Neuronal stem cell (in vitro differentiated cells): ENCODE data around the gene CD34.

ENCODE experiments used
- DNase-seq: peaks from one replicate; pipeline ENCODE4 v3.0.0-alpha.2; 2013; ENCODE audit warnings: low spot score
- H2AFZ ChIP-seq: one replicate; pipeline ENCODE4 v1.6.1; 2013; ENCODE audit warnings: mild to moderate bottlenecking, low read length, inconsistent platforms
- H2AK5ac ChIP-seq: 2 replicates; pipeline ENCODE4 v1.6.1; 2013; ENCODE audit warnings: low read depth, mild to moderate bottlenecking, inconsistent platforms, low read length, moderate library complexity, mixed read lengths
- H2BK120ac ChIP-seq: 2 replicates; pipeline ENCODE4 v1.6.1; 2013; ENCODE audit warnings: low read depth, mild to moderate bottlenecking, inconsistent platforms, low read length, moderate library complexity, mixed read lengths
- H2BK12ac ChIP-seq: one replicate; pipeline ENCODE4 v1.6.1; 2013; ENCODE audit warnings: low read length, inconsistent platforms
- H2BK15ac ChIP-seq: 2 replicates; pipeline ENCODE4 v1.6.1; 2013; ENCODE audit warnings: mild to moderate bottlenecking, low read length, inconsistent platforms, mixed read lengths
- H2BK5ac ChIP-seq: one replicate; pipeline ENCODE4 v1.6.1; 2013; ENCODE audit warnings: inconsistent platforms, mild to moderate bottlenecking, low read length, moderate library complexity
- H3K14ac ChIP-seq: one replicate; pipeline ENCODE4 v1.6.1; 2013; ENCODE audit warnings: low read length, inconsistent platforms
- H3K18ac ChIP-seq: 2 replicates; pipeline ENCODE4 v1.6.1; 2013; ENCODE audit warnings: low read length, inconsistent platforms
- H3K23ac ChIP-seq: 2 replicates; pipeline ENCODE4 v1.6.1; 2013; ENCODE audit warnings: low read depth, mild to moderate bottlenecking, mixed read lengths, low read length, inconsistent platforms; ENCODE audit not compliant: poor library complexity
- H3K27ac ChIP-seq: replicated peaks from 3 replicates; pipeline ENCODE4 v1.5.1; 2013; ENCODE audit warnings: low read length, inconsistent platforms
- H3K27me3 ChIP-seq, 3 experiments: 2 replicates each; pipeline ENCODE4 v1.6.1; 2013; ENCODE audit warnings: low read length in 3 of 3, mild to moderate bottlenecking in 2 of 3, inconsistent platforms in 1 of 3, low read depth in 1 of 3, mixed read lengths in 1 of 3, moderate library complexity in 1 of 3; ENCODE audit not compliant: control insufficient read depth in 3 of 3, insufficient read depth in 3 of 3
- H3K36me3 ChIP-seq, 2 donors: replicated peaks in 1 of 2; 2 replicates each; pipeline ENCODE4 v1.6.1; 2013; ENCODE audit warnings: low read length in 2 of 2; ENCODE audit not compliant: control insufficient read depth in 2 of 2, insufficient read depth in 2 of 2
- H3K4ac ChIP-seq: 2 replicates; pipeline ENCODE4 v1.6.1; 2013; ENCODE audit warnings: inconsistent platforms, mild to moderate bottlenecking, low read length, moderate library complexity
- H3K4me1 ChIP-seq, 2 donors: 1 replicate in 1 of 2; 2 replicates in 1 of 2; pipeline ENCODE4 v1.6.1; 2013; ENCODE audit warnings: low read length in 2 of 2, low read depth in 1 of 2; ENCODE audit not compliant: control insufficient read depth in 2 of 2, insufficient read depth in 1 of 2
- H3K4me2 ChIP-seq: one replicate; pipeline ENCODE4 v1.6.1; 2013; ENCODE audit warnings: mild to moderate bottlenecking, low read length, inconsistent platforms; ENCODE audit not compliant: insufficient read depth, poor library complexity, severe bottlenecking
- H3K4me3 ChIP-seq, 2 donors: 2 replicates each; pipeline ENCODE4 v1.5.1; 2013; ENCODE audit warnings: low read length in 2 of 2, mild to moderate bottlenecking in 2 of 2, inconsistent platforms in 1 of 2, moderate library complexity in 1 of 2
- H3K79me1 ChIP-seq: one replicate; pipeline ENCODE4 v1.6.1; 2013; ENCODE audit warnings: low read depth, mild to moderate bottlenecking, inconsistent platforms, low read length, moderate library complexity
- H3K9ac ChIP-seq: one replicate; pipeline ENCODE4 v1.6.1; 2013; ENCODE audit warnings: mild to moderate bottlenecking, low read depth, low read length, inconsistent platforms; ENCODE audit not compliant: poor library complexity
- H3K9me3 ChIP-seq, 2 donors: replicated peaks in 1 of 2; 2 replicates each; pipeline versions ENCODE3 to v1.6.1; 2013; ENCODE audit warnings: low read length in 2 of 2, mild to moderate bottlenecking in 2 of 2, inconsistent platforms in 1 of 2, low read depth in 1 of 2, mixed read lengths in 1 of 2, moderate library complexity in 1 of 2; ENCODE audit not compliant: control insufficient read depth in 2 of 2, insufficient read depth in 1 of 2
- H4K8ac ChIP-seq: one replicate; pipeline ENCODE4 v1.6.1; 2013; ENCODE audit warnings: low read depth, mild to moderate bottlenecking, inconsistent platforms, low read length, moderate library complexity
- H4K91ac ChIP-seq: one replicate; pipeline ENCODE4 v1.6.1; 2013; ENCODE audit warnings: low read length, low read depth, mild to moderate bottlenecking, inconsistent platforms; ENCODE audit not compliant: poor library complexity
- WGBS, 2 donors: extraction: QIAGEN DNeasy Blood & Tissue Kit; methylation state at CpG; one replicate each; pipeline ENCODE4 v1.1.7; 2013; ENCODE audit warnings: missing lambda C conversion rate in 2 of 2, mixed read lengths in 1 of 2; ENCODE audit not compliant: insufficient read length in 2 of 2, insufficient replicate concordance in 1 of 2; ENCODE audit errors: extremely low coverage in 2 of 2; 5-methylcytosine and 5-hydroxymethylcytosine counted together

Gene CD34

GRCh38 chr1:207923121-207923520, 12.2 kb upstream of the CD34 start:
- no peak overlapping the region for H3K18ac ChIP-seq
- no peaks in the 10 kb centered on the region for H3K36me3 ChIP-seq
- no peak overlapping the region for H3K4me3 ChIP-seq
- no peak overlapping the region for H2BK120ac ChIP-seq
- H2AFZ ChIP-seq = no peak overlapping the region
- no peak for DNase-seq
- no peaks in the 10 kb centered on the region for H3K9me3 ChIP-seq
- no peak overlapping the region for H4K91ac ChIP-seq
- WGBS, 2 donors = no CpG with 5 or more reads among the region's 5 CpGs
- no peak overlapping the region for H2BK15ac ChIP-seq
- H3K4ac ChIP-seq = no peak overlapping the region
- no peak overlapping the region for H2BK5ac ChIP-seq
- H4K8ac ChIP-seq = no peak overlapping the region
- no peak overlapping the region for H3K9ac ChIP-seq
- peaks cover 0 to 2% of the 10 kb centered on the region in 2 donors for H3K4me1 ChIP-seq
- H2BK12ac ChIP-seq = no peak overlapping the region
- H3K4me2 ChIP-seq = no peak overlapping the region
- H3K27ac ChIP-seq = no peak overlapping the region
- H3K23ac ChIP-seq = no peak overlapping the region
- H3K14ac ChIP-seq = no peak overlapping the region
- H3K79me1 ChIP-seq = no peaks in the 10 kb centered on the region
- peaks cover 0 to 44% (median 0%) of the 10 kb centered on the region in 3 experiments for H3K27me3 ChIP-seq
- no peak overlapping the region for H2AK5ac ChIP-seq

DNA sequence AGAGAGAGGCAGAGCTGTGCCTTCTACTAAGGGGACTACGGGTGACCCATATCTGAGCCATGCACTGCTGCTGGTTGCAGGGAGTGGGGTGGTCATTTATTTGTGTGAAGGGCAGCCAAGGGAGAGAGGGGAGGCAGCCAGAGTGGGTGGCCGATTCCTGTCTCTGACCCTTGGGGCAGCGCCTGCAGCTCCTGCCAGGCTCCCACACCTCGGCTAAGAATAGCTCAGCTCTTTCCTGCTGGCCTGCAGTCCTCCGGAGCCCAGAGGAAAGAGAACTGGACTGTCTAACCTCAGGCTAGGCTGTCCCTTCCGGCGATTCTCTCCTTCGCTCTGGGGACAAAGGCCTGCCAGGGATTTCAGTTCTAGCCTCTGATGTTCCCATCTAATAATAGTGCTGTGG, 11.6 kb upstream of the CD34 start:
- peaks cover 0 to 2% of the 10 kb centered on the region in 2 donors for H3K4me1 ChIP-seq
- no peak overlapping the region for H3K23ac ChIP-seq
- no peak overlapping the region for H2AFZ ChIP-seq
- H4K91ac ChIP-seq = no peak overlapping the region
- no CpG with 5 or more reads among the region's 8 CpGs for WGBS, 2 donors
- H2BK12ac ChIP-seq = no peak overlapping the region
- no peak overlapping the region for H3K9ac ChIP-seq
- H3K36me3 ChIP-seq = no peaks in the 10 kb centered on the region
- no peak overlapping the region for H2BK5ac ChIP-seq
- DNase-seq = no peak
- H4K8ac ChIP-seq = no peak overlapping the region
- H2BK120ac ChIP-seq = no peak overlapping the region
- no peak overlapping the region for H3K4ac ChIP-seq
- H3K27ac ChIP-seq = no peak overlapping the region
- H2AK5ac ChIP-seq = no peak overlapping the region
- peaks cover 0 to 42% (median 0%) of the 10 kb centered on the region in 3 experiments for H3K27me3 ChIP-seq
- no peak overlapping the region for H3K18ac ChIP-seq
- H3K14ac ChIP-seq = no peak overlapping the region
- no peak overlapping the region for H2BK15ac ChIP-seq
- no peak overlapping the region for H3K4me2 ChIP-seq
- no peak overlapping the region for H3K4me3 ChIP-seq
- no peaks in the 10 kb centered on the region for H3K79me1 ChIP-seq
- no peaks in the 10 kb centered on the region for H3K9me3 ChIP-seq

GRCh38 chr1:207921321-207921720, 10.4 kb upstream of the CD34 start:
- Histone ChIP-seq H3K4ac (no peak overlapping the region), H3K23ac (no peak overlapping the region), H3K9ac (no peak overlapping the region), H3K14ac (no peak overlapping the region), H3K9me3 (no peaks in the 10 kb centered on the region), H2AK5ac (no peak overlapping the region), H2BK12ac (no peak overlapping the region), H3K36me3 (no peaks in the 10 kb centered on the region), H3K27me3 (peaks cover 0 to 42% (median 0%) of the 10 kb centered on the region in 3 experiments), H2BK120ac (no peak overlapping the region), H2AFZ (no peak overlapping the region), H4K8ac (no peak overlapping the region), H2BK15ac (no peak overlapping the region), H3K4me2 (no peak overlapping the region), H3K27ac (no peak overlapping the region), H2BK5ac (no peak overlapping the region), H3K4me1 (peaks cover 0 to 2% of the 10 kb centered on the region in 2 donors), H3K79me1 (no peaks in the 10 kb centered on the region), H4K91ac (no peak overlapping the region), H3K18ac (no peak overlapping the region), H3K4me3 (no peak overlapping the region)
- no peak for DNase-seq
- WGBS, 2 donors = no CpG with 5 or more reads among the region's 3 CpGs

- Histone ChIP-seq H2BK12ac (no peak overlapping the region), H2BK120ac (no peak overlapping the region), H3K27ac (no peak overlapping the region), H3K9me3 (no peaks in the 10 kb centered on the region), H3K4me2 (no peak overlapping the region), H3K27me3 (peaks cover 0 to 42% (median 0%) of the 10 kb centered on the region in 3 experiments), H2BK5ac (no peak overlapping the region), H2BK15ac (no peak overlapping the region), H2AK5ac (no peak overlapping the region), H3K4me1 (peaks cover 0 to 2% of the 10 kb centered on the region in 2 donors), H3K18ac (no peak overlapping the region), H3K14ac (no peak overlapping the region), H3K4me3 (no peak overlapping the region), H3K79me1 (no peaks in the 10 kb centered on the region), H3K9ac (no peak overlapping the region), H3K23ac (no peak overlapping the region), H2AFZ (no peak overlapping the region), H4K8ac (no peak overlapping the region), H3K36me3 (no peaks in the 10 kb centered on the region), H4K91ac (no peak overlapping the region), H3K4ac (no peak overlapping the region)
- DNase-seq = no peak
- WGBS, 2 donors = no CpG with 5 or more reads among the region's 2 CpGs
Measured at GRCh38 chr1:207920444-207921021, 9.6 kb upstream of the CD34 start.
